Caco-2 (cell line): Measurements from ENCODE around the gene GPATCH8. TPM values are rescaled to one million over a fixed set of nuclear protein-coding genes. Genes with fewer than 3 reads are reported as not detected.

ENCODE experiments used
- BruUV-seq: library from RNA; stranded (reverse); fragments of 400-500 nt; replicated peaks from 2 replicates; lab custom pipeline; 2021; lab: Mats Ljungman, UMichigan
- CTCF ChIA-PET: fragments of 300-600 bp; sonication (Branson Sonifier 250); formaldehyde crosslinking; loops from one replicate; lab custom pipeline; 2022; ENCODE audit warnings: antibody characterized with exemption; lab: Charles Lee
- POLR2A ChIA-PET: fragments of 300-600 bp; sonication (Branson Sonifier 250); formaldehyde crosslinking; loops from one replicate; lab custom pipeline; 2022; ENCODE audit warnings: antibody characterized with exemption; lab: Charles Lee
- DNase-seq, 2 experiments: peaks; one replicate each; pipeline versions ENCODE4 v3.0.0 to v3.0.0-alpha.2; 2020 to 2022
- H3K27me3 ChIP-seq: replicated peaks from 2 replicates; pipeline ENCODE4 v1.6.0; 2011; ENCODE audit warnings: low read length; ENCODE audit not compliant: control insufficient read depth, insufficient read depth
- H3K36me3 ChIP-seq: 2 replicates; pipeline ENCODE4 v1.5.1; 2011; ENCODE audit warnings: low read length; ENCODE audit not compliant: control insufficient read depth, insufficient read depth
- H3K4me1 ChIP-seq: fragments of 250-450 bp; sonication (Bioruptor Pico); 2 replicates; pipeline ENCODE4 v1.5.1; 2020; ENCODE audit warnings: mild to moderate bottlenecking
- H3K4me3 ChIP-seq: 2 replicates; pipeline ENCODE4 v1.5.1; 2011; ENCODE audit warnings: low read depth, mild to moderate bottlenecking, control low read depth, low read length
- H3K9me3 ChIP-seq: fragments of 250-450 bp; sonication (Bioruptor Pico); 2 replicates; pipeline ENCODE4 v1.5.1; 2020; ENCODE audit warnings: mild to moderate bottlenecking, moderate library complexity
- H3K27ac Mint-ChIP-seq: one replicate; pipeline ENCODE4 v1.8.0; 2022; ENCODE audit warnings: mixed read lengths; ENCODE audit not compliant: unreplicated experiment
- H3K27me3 Mint-ChIP-seq: one replicate; pipeline ENCODE4 v1.8.0; 2022; ENCODE audit warnings: mixed read lengths; ENCODE audit not compliant: insufficient read depth, unreplicated experiment
- H3K36me3 Mint-ChIP-seq: one replicate; pipeline ENCODE4 v1.8.0; 2022; ENCODE audit warnings: mild to moderate bottlenecking, mixed read lengths; ENCODE audit not compliant: insufficient read depth, unreplicated experiment
- H3K4me1 Mint-ChIP-seq: one replicate; pipeline ENCODE4 v1.8.0; 2022; ENCODE audit warnings: low read depth, mixed read lengths; ENCODE audit not compliant: unreplicated experiment
- H3K4me3 Mint-ChIP-seq: one replicate; pipeline ENCODE4 v1.8.0; 2022; ENCODE audit warnings: mild to moderate bottlenecking, moderate library complexity, mixed read lengths; ENCODE audit not compliant: unreplicated experiment
- H3K9me3 Mint-ChIP-seq: one replicate; pipeline ENCODE4 v1.8.0; 2022; ENCODE audit warnings: mixed read lengths; ENCODE audit not compliant: unreplicated experiment
- CTCF ChIP-seq, 2 experiments: fragments of 200-600 bp in 1 of 2; IDR thresholded peaks; 1 replicate in 1 of 2; 2 replicates in 1 of 2; pipeline versions ENCODE4 v1.5.1 to v1.8.0; 2011 to 2022; ENCODE audit warnings: antibody characterized with exemption in 1 of 2, control low read depth in 1 of 2, inconsistent platforms in 1 of 2, low read depth in 1 of 2, low read length in 1 of 2, mild to moderate bottlenecking in 1 of 2, moderate library complexity in 1 of 2; ENCODE audit not compliant: insufficient read depth in 1 of 2, severe bottlenecking in 1 of 2, unreplicated experiment in 1 of 2
- intact Hi-C: fragments of 100-400 bp; cut with micrococcal nuclease; formaldehyde crosslinking; loops from one replicate; pipeline ENCODE4 v1.10.0; 2022; ENCODE audit not compliant: unreplicated experiment
- total RNA-seq: library from RNA; stranded (reverse); gene quantifications from 2 replicates; pipeline ENCODE4 v1.2.3, GENCODE V29; 2022

Gene GPATCH8
- total RNA-seq, 1 experiment from 2014 or later: 53.4 TPM

GRCh38 chr17:44530896-44531418 lies 27.8 kb upstream of the GPATCH8 start:
- H3K27ac Mint-ChIP-seq: no peak overlapping the region
- Histone ChIP-seq H3K9me3 (peaks cover 7% of the 10 kb centered on the region; the same call in 1 of the 2 replicates), H3K36me3 (no peaks in the 10 kb centered on the region), H3K4me1 (peaks cover 30% of the 10 kb centered on the region), H3K27me3 (no peaks in the 10 kb centered on the region; the same call in 1 of the 2 replicates), H3K4me3 (no peak overlapping the region)
- POLR2A ChIA-PET: no interaction called here
- BruUV-seq: no TSS peak
- peaks cover 5% of the 10 kb centered on the region for H3K36me3 Mint-ChIP-seq
- peaks cover 15% of the 10 kb centered on the region for H3K4me1 Mint-ChIP-seq
- TF ChIP-seq CTCF (IDR thresholded peaks at IDR 0.05; ENCODE audit: insufficient read depth in 1 of 2, low read depth in 1 of 2, low read length in 1 of 2, severe bottlenecking in 1 of 2, unreplicated experiment in 1 of 2): no peak
- intact Hi-C loops: loop anchor here (5.0 kb wide), 1 partner anchor 336 kb away; no protein-coding TSS in a partner anchor
- H3K4me3 Mint-ChIP-seq: no peak overlapping the region
- H3K9me3 Mint-ChIP-seq: peaks cover 8% of the 10 kb centered on the region
- CTCF ChIA-PET: interaction anchor here (0.5 to 1.2 kb wide), 2 partner anchors 109 to 139 kb away, joined by 3 to 6 read pairs; no protein-coding TSS in a partner anchor
- H3K27me3 Mint-ChIP-seq: no peaks in the 10 kb centered on the region
- no peak for DNase-seq

GRCh38 chr17:44529864-44530263 lies 26.7 kb upstream of the GPATCH8 start:
- peaks cover 19% of the 10 kb centered on the region for H3K4me1 ChIP-seq
- no TSS peak for BruUV-seq
- no peak overlapping the region for H3K4me3 ChIP-seq
- no peak for DNase-seq
- peaks cover 5% of the 10 kb centered on the region for H3K36me3 Mint-ChIP-seq
- no peaks in the 10 kb centered on the region; the same call in 1 of the 2 replicates for H3K27me3 ChIP-seq
- H3K4me3 Mint-ChIP-seq: no peak overlapping the region
- intact Hi-C loops: loop anchor here (5.0 kb wide), 1 partner anchor 337 kb away; no protein-coding TSS in a partner anchor
- ChIA-PET POLR2A (no interaction called here), CTCF (no interaction called here)
- H3K9me3 Mint-ChIP-seq: peaks cover 8% of the 10 kb centered on the region
- no peaks in the 10 kb centered on the region for H3K27me3 Mint-ChIP-seq
- no peak for TF ChIP-seq CTCF (IDR thresholded peaks at IDR 0.05; ENCODE audit: insufficient read depth in 1 of 2, low read depth in 1 of 2, low read length in 1 of 2, severe bottlenecking in 1 of 2, unreplicated experiment in 1 of 2)
- H3K36me3 ChIP-seq: no peaks in the 10 kb centered on the region
- peaks cover 12% of the 10 kb centered on the region for H3K4me1 Mint-ChIP-seq
- no peak overlapping the region for H3K27ac Mint-ChIP-seq
- H3K9me3 ChIP-seq: peaks cover 7% of the 10 kb centered on the region; the same call in 1 of the 2 replicates

GRCh38 chr17:44527954-44528353 lies 24.7 kb upstream of the GPATCH8 start:
- Mint-ChIP-seq H3K4me3 (no peak overlapping the region), H3K36me3 (peaks cover 5% of the 10 kb centered on the region), H3K9me3 (peaks cover 8% of the 10 kb centered on the region), H3K4me1 (no peaks in the 10 kb centered on the region), H3K27ac (no peak overlapping the region), H3K27me3 (no peaks in the 10 kb centered on the region)
- intact Hi-C loops: no loop called here
- ChIA-PET POLR2A (no interaction called here), CTCF (interaction anchor here (0.6 kb wide), 1 partner anchor 74 kb away, joined by 4 read pairs; no protein-coding TSS in a partner anchor)
- Histone ChIP-seq H3K36me3 (no peaks in the 10 kb centered on the region), H3K9me3 (peaks cover 7% of the 10 kb centered on the region; the same call in 1 of the 2 replicates), H3K4me3 (no peak overlapping the region), H3K4me1 (peaks cover under 1% of the 10 kb centered on the region), H3K27me3 (no peaks in the 10 kb centered on the region; the same call in 1 of the 2 replicates)
- DNase-seq: no peak
- no peak for TF ChIP-seq CTCF (IDR thresholded peaks at IDR 0.05; ENCODE audit: insufficient read depth in 1 of 2, low read depth in 1 of 2, low read length in 1 of 2, severe bottlenecking in 1 of 2, unreplicated experiment in 1 of 2)
- no TSS peak for BruUV-seq
